Parathyroid adenoma (tissue), 2 donors: ENCODE data around the gene USP22.

Experiments used
- H2AFZ ChIP-seq: fragments of 300-600 bp; sonication (generic); one replicate; pipeline ENCODE4 v1.7.0; 2017; ENCODE audit warnings: antibody characterized with exemption, mild to moderate bottlenecking
- H3K27ac ChIP-seq: fragments of 300-600 bp; sonication (generic); one replicate; pipeline ENCODE4 v1.7.0; 2017
- H3K27me3 ChIP-seq: fragments of 300-600 bp; sonication (generic); one replicate; pipeline ENCODE4 v1.7.0; 2017; ENCODE audit warnings: low read length; ENCODE audit not compliant: control insufficient read depth, insufficient read depth
- H3K36me3 ChIP-seq: fragments of 300-600 bp; sonication (generic); one replicate; pipeline ENCODE4 v1.7.0; 2017; ENCODE audit warnings: low read length; ENCODE audit not compliant: control insufficient read depth, insufficient read depth
- H3K4me1 ChIP-seq: fragments of 300-600 bp; sonication (generic); one replicate; pipeline ENCODE4 v1.7.0; 2017; ENCODE audit warnings: control low read depth
- H3K4me2 ChIP-seq: fragments of 300-600 bp; sonication (generic); one replicate; pipeline ENCODE4 v1.7.0; 2017; ENCODE audit warnings: low read length
- H3K4me3 ChIP-seq: fragments of 300-600 bp; sonication (generic); one replicate; pipeline ENCODE4 v1.7.0; 2017; ENCODE audit warnings: low read depth, low read length
- H3K79me2 ChIP-seq: fragments of 300-600 bp; sonication (generic); one replicate; pipeline ENCODE4 v1.7.0; 2017; ENCODE audit warnings: control low read depth
- H3K9ac ChIP-seq: fragments of 300-600 bp; sonication (generic); one replicate; pipeline ENCODE4 v1.7.0; 2017; ENCODE audit warnings: mild to moderate bottlenecking
- H3K9me3 ChIP-seq: fragments of 300-600 bp; sonication (generic); one replicate; pipeline ENCODE4 v1.7.0; 2017; ENCODE audit warnings: low read length; ENCODE audit not compliant: control insufficient read depth
- CTCF ChIP-seq: fragments of 300-600 bp; sonication (generic); IDR thresholded peaks from one replicate; pipeline ENCODE4 v1.7.0; 2017; ENCODE audit warnings: antibody characterized with exemption, mild to moderate bottlenecking
- donor health status: primary hyperparathyroidism.

Gene USP22

GRCh38 chr17:20995164-20995872 lies 47.5 kb downstream of the USP22 start:
- Histone ChIP-seq H2AFZ (no peak overlapping the region), H3K79me2 (peaks cover 3% of the 10 kb centered on the region), H3K9ac (no peak overlapping the region), H3K4me3 (no peak overlapping the region), H3K27ac (no peak overlapping the region), H3K9me3 (no peaks in the 10 kb centered on the region), H3K36me3 (no peaks in the 10 kb centered on the region), H3K27me3 (no peaks in the 10 kb centered on the region), H3K4me2 (no peak overlapping the region), H3K4me1 (peaks cover 7% of the 10 kb centered on the region)
- TF ChIP-seq CTCF, result no peak

- H2AFZ ChIP-seq, result no peak overlapping the region
- TF ChIP-seq CTCF, result no peak
Measured at GRCh38 chr17:20994779-20995149, 48.0 kb downstream of the USP22 start.

GRCh38 chr17:20993863-20994778 lies 48.7 kb downstream of the USP22 start:
- Histone ChIP-seq H3K4me2 (no peak overlapping the region), H3K27me3 (no peaks in the 10 kb centered on the region), H3K27ac (no peak overlapping the region), H3K36me3 (no peaks in the 10 kb centered on the region), H3K4me1 (peaks cover 7% of the 10 kb centered on the region), H3K79me2 (no peaks in the 10 kb centered on the region), H3K9ac (no peak overlapping the region), H2AFZ (no peak overlapping the region), H3K4me3 (no peak overlapping the region), H3K9me3 (no peaks in the 10 kb centered on the region)
- no peak for TF ChIP-seq CTCF

More at GRCh38 chr17:20994779-20995149, 48.0 kb downstream of the USP22 start:
- H3K27me3 ChIP-seq, result no peaks in the 10 kb centered on the region
- no peak overlapping the region for H3K9ac ChIP-seq
- no peaks in the 10 kb centered on the region for H3K79me2 ChIP-seq
- H3K27ac ChIP-seq, result no peak overlapping the region
- H3K4me1 ChIP-seq, result peaks cover 7% of the 10 kb centered on the region
- H3K4me3 ChIP-seq, result no peak overlapping the region
- H3K36me3 ChIP-seq, result no peaks in the 10 kb centered on the region
- no peak overlapping the region for H3K4me2 ChIP-seq
- H3K9me3 ChIP-seq, result no peaks in the 10 kb centered on the region

- H2AFZ ChIP-seq, result no peak overlapping the region
- peak; percentile 83 for TF ChIP-seq CTCF
- H3K27ac ChIP-seq, result no peak overlapping the region
- no peaks in the 10 kb centered on the region for H3K36me3 ChIP-seq
- H3K4me3 ChIP-seq, result no peak overlapping the region
- no peak overlapping the region for H3K4me2 ChIP-seq
- H3K9ac ChIP-seq, result no peak overlapping the region
- H3K27me3 ChIP-seq, result no peaks in the 10 kb centered on the region
- H3K4me1 ChIP-seq, result peaks cover 1% of the 10 kb centered on the region
- no peaks in the 10 kb centered on the region for H3K9me3 ChIP-seq
- no peaks in the 10 kb centered on the region for H3K79me2 ChIP-seq
Measured at GRCh38 chr17:20992987-20993862, 49.6 kb downstream of the USP22 start.
